Endothelial cell of umbilical vein (primary cell): Measurements from ENCODE around the gene DLGAP1.

Source experiments
- CTCF ChIP-seq, 2 donors: IDR thresholded peaks; 1 replicate in 1 of 2; 2 replicates in 1 of 2; pipeline ENCODE4 v1.5.1; 2011; ENCODE audit warnings: low read length in 2 of 2, mild to moderate bottlenecking in 2 of 2, moderate library complexity in 2 of 2, control low read depth in 1 of 2, inconsistent platforms in 1 of 2, low read depth in 1 of 2; ENCODE audit not compliant: insufficient read depth in 1 of 2; ENCODE audit errors: extremely low read depth in 1 of 2
- EZH2 ChIP-seq: IDR thresholded peaks from 2 replicates; pipeline ENCODE4 v1.6.1; 2012; ENCODE audit warnings: borderline replicate concordance, low read depth, mild to moderate bottlenecking, moderate library complexity, low read length, inconsistent platforms; ENCODE audit not compliant: severe bottlenecking
- FOS ChIP-seq: IDR thresholded peaks from 2 replicates; pipeline ENCODE4 v1.6.1; 2011; ENCODE audit warnings: mild to moderate bottlenecking, low read length, moderate library complexity, borderline replicate concordance; ENCODE audit not compliant: insufficient read depth
- JUN ChIP-seq: IDR thresholded peaks from 2 replicates; pipeline ENCODE4 v1.6.1; 2011; ENCODE audit warnings: borderline replicate concordance, low read depth; ENCODE audit not compliant: insufficient read length, insufficient read depth
- POLR2A ChIP-seq: IDR thresholded peaks from 2 replicates; pipeline ENCODE4 v1.6.1; 2012; ENCODE audit warnings: low read depth, mild to moderate bottlenecking, control low read depth, low read length
- POLR2AphosphoS5 ChIP-seq: IDR thresholded peaks from 2 replicates; pipeline ENCODE4 v1.6.1; 2012; ENCODE audit warnings: low read depth, mild to moderate bottlenecking, control low read depth, low read length, moderate library complexity; ENCODE audit not compliant: insufficient read depth

- TF ChIP-seq FOS (no peak), CTCF (IDR thresholded peaks at IDR 0.05; ENCODE audit: extremely low read depth in 1 of 2, insufficient read depth in 1 of 2, low read depth in 1 of 2, low read length in 2 of 2) (no peak), EZH2 (no peak), POLR2AphosphoS5 (no peak), JUN (no peak), POLR2A (no peak)
These were observed 170.6 kb downstream of the DLGAP1 start for GRCh38 chr18:4284528-4284927.
